Activated B cell treated with CpG ODN at 0.5 μM for 24 hours (primary cell): ENCODE results near the gene SIGLEC5. TPM values are rescaled to one million over a fixed set of nuclear protein-coding genes. Genes with fewer than 3 reads are reported as not detected.

ENCODE experiments used
- ATAC-seq: fragments of 200-7000 bp; cut with Tn5 transposase; one replicate; pipeline ENCODE4 v1.10.0; 2021; ENCODE audit warnings: low read depth, mild to moderate bottlenecking, moderate library complexity
- CTCF ChIA-PET: fragments of 350-600 bp; sonication (Branson Sonifier 250); formaldehyde crosslinking; loops from one replicate; lab custom pipeline; 2021; ENCODE audit warnings: antibody characterized with exemption; lab: Charles Lee
- POLR2A ChIA-PET: fragments of 350-600 bp; sonication (Branson Sonifier 250); formaldehyde crosslinking; loops from one replicate; lab custom pipeline; 2021; ENCODE audit warnings: antibody characterized with exemption; lab: Charles Lee
- DNase-seq: peaks from one replicate; pipeline ENCODE4 v3.0.0; 2022
- H3K27ac Mint-ChIP-seq: one replicate; pipeline ENCODE4 v1.8.0; 2020; ENCODE audit warnings: mixed read lengths
- H3K27me3 Mint-ChIP-seq: one replicate; pipeline ENCODE4 v1.8.0; 2021; ENCODE audit warnings: mixed read lengths
- H3K36me3 Mint-ChIP-seq: one replicate; pipeline ENCODE4 v1.8.0; 2021; ENCODE audit warnings: low read depth, mixed read lengths
- H3K4me1 Mint-ChIP-seq: one replicate; pipeline ENCODE4 v1.8.0; 2021; ENCODE audit warnings: mixed read lengths
- H3K4me3 Mint-ChIP-seq: one replicate; pipeline ENCODE4 v1.8.0; 2020; ENCODE audit warnings: mild to moderate bottlenecking, mixed read lengths
- H3K9me3 Mint-ChIP-seq: one replicate; pipeline ENCODE4 v1.8.0; 2020; ENCODE audit warnings: mixed read lengths
- intact Hi-C: fragments of 100-400 bp; cut with micrococcal nuclease; formaldehyde crosslinking; loops from one replicate; pipeline ENCODE4 v1.15.1; 2024
- total RNA-seq: library from RNA; stranded (reverse); gene quantifications from 2 replicates; pipeline ENCODE4 v1.2.3, GENCODE V29; 2022
- TF ChIP-seq, protein P1 (sequence below): fragments of 200-600 bp; IDR thresholded peaks from one replicate; pipeline ENCODE4 v1.8.0; 2022; ENCODE audit warnings: antibody characterized with exemption, mild to moderate bottlenecking

SIGLEC5 gene
- total RNA-seq, 1 donor from 2014 or later: 0.22 TPM

DNA sequence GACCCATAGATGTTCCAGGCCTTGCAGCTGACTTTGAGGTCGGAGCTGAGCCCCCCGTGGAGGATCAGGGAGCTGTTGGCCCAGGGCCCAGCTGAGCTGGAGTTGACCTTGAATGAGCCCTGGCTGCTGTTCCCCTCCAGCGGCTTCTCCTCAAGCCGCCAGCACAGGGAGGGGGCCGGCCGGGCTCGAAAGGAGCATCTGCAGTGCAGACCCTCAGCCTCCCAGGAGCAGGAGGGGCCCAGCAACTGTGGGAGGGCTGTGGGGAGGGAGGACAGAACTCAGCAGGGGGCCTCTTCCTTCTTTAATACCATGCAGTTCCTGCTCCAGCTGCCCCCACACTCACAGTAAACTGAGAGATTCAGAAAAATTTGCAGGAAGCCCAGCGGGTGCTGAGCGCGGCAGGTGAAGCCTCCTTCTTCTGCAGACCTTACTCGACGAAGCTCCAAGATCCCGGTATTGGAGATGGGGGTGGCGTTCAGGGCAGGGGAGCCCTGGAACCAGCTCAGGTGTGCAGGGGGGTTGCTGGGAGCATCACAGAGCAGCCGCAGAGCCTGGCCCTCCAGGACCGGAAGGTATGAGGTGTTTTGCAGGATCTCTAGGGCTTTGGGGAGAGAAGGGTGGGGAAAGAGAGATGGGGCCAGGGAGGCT is 2.6 kb downstream of the SIGLEC5 start:
- ChIA-PET CTCF (no interaction called here), POLR2A (no interaction called here)
- DNase-seq (no peak), ATAC-seq (no peak)
- Mint-ChIP-seq H3K27ac (peak overlapping the region; percentile 19), H3K4me3 (peak overlapping the region; percentile 5), H3K9me3 (no peaks in the 10 kb centered on the region), H3K4me1 (peaks cover 30% of the 10 kb centered on the region), H3K36me3 (peaks cover 33% of the 10 kb centered on the region), H3K27me3 (no peaks in the 10 kb centered on the region)
- intact Hi-C loops: loop anchor here (1.0 kb wide), 1 partner anchor 20 kb away; no protein-coding TSS in a partner anchor
- TF ChIP-seq, protein P1, sequence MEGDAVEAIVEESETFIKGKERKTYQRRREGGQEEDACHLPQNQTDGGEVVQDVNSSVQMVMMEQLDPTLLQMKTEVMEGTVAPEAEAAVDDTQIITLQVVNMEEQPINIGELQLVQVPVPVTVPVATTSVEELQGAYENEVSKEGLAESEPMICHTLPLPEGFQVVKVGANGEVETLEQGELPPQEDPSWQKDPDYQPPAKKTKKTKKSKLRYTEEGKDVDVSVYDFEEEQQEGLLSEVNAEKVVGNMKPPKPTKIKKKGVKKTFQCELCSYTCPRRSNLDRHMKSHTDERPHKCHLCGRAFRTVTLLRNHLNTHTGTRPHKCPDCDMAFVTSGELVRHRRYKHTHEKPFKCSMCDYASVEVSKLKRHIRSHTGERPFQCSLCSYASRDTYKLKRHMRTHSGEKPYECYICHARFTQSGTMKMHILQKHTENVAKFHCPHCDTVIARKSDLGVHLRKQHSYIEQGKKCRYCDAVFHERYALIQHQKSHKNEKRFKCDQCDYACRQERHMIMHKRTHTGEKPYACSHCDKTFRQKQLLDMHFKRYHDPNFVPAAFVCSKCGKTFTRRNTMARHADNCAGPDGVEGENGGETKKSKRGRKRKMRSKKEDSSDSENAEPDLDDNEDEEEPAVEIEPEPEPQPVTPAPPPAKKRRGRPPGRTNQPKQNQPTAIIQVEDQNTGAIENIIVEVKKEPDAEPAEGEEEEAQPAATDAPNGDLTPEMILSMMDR: no peak

DNA sequence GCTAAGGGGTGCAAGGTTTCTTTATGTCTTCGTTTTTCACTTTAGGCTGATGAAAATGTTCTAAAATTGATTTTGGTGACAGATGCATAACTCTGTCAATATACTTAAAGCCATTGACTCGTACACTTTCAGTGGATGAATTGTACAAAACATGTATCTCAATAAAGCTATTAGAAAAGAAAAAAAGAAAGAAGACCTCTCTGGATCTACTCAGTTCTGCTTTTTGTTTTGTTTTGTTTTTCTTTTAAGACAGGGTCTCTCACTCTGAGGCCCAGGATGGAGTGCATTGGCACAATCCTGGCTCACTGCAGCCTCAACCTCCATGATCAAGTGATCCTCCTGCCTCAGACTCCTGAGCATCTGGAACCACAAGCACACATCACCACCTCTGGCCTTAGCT is 3.5 kb downstream of the SIGLEC5 start:
- intact Hi-C loops: no loop called here
- ATAC-seq: no peak
- TF ChIP-seq, protein P1: no peak
- no peak for DNase-seq
- Mint-ChIP-seq H3K4me3 (peak overlapping the region; percentile 5), H3K27me3 (no peaks in the 10 kb centered on the region), H3K27ac (peak overlapping the region; percentile 19), H3K4me1 (peaks cover 31% of the 10 kb centered on the region), H3K9me3 (no peaks in the 10 kb centered on the region), H3K36me3 (peaks cover 37% of the 10 kb centered on the region)
- CTCF ChIA-PET: interaction anchor here (0.7 kb wide), 1 partner anchor 30 kb away, joined by 3 read pairs; no protein-coding TSS in a partner anchor
- POLR2A ChIA-PET: interaction anchor here (0.5 kb wide), 1 partner anchor 21 kb away, joined by 6 read pairs; no protein-coding TSS in a partner anchor

DNA sequence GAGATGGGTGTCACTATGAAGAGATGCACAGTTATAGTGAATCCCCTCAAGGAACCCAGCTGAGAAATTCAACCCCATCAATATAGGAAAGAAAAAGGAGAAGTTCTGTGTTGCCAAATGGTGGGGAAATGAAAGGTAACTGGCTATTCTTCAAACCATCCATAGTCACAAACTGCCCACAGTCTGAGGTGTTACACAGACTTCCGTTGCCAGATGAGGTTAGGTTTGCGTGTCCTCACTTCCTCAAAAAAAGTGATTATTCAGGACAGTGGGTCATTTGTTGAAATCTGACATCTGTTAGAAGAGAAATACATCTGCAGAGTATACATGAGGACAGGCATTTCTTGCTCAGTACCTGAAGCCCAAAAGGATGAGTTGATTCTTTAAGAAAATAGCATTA is 9.0 kb downstream of the SIGLEC5 start:
- TF ChIP-seq, protein P1: no peak
- ATAC-seq: peak; percentile 87

DNA sequence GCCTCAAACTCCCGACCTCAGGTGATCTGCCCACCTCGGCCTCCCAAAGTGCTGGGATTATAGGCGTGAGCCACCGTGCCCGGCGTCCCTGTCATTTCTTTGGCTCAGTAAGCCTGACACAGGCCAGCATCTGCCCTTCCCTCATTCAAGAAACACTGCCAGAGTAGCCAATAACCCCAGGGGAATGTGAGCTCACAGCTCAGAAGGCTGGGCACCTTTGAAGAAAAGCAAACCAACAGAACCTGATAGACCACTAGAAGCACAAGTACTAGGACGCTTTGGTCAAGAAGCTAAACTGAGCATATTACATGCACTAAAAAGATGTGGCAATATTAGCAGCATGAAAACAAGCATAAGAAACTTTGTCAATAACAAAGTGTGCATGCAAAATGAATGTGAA is 14.2 kb downstream of the SIGLEC5 start:
- DNase-seq (no peak), ATAC-seq (no peak)
- CTCF ChIA-PET: interaction anchor here (1.4 kb wide), 1 partner anchor 41 kb away, joined by 3 read pairs; no protein-coding TSS in a partner anchor
- POLR2A ChIA-PET: interaction anchor here (0.6 to 1.4 kb wide), 3 partner anchors 9 to 45 kb away, joined by 3 to 7 read pairs (median 4); partner anchors contain the start of gene ZNF175
- Mint-ChIP-seq H3K27me3 (no peaks in the 10 kb centered on the region), H3K36me3 (peaks cover 52% of the 10 kb centered on the region), H3K27ac (no peak overlapping the region), H3K4me3 (no peak overlapping the region), H3K4me1 (peaks cover 34% of the 10 kb centered on the region), H3K9me3 (peaks cover 7% of the 10 kb centered on the region)
- intact Hi-C loops: no loop called here
- TF ChIP-seq, protein P1: no peak

More for the DNA sequence above, 9.0 kb downstream of the SIGLEC5 start:
- no peak for DNase-seq
- no peaks in the 10 kb centered on the region for H3K9me3 Mint-ChIP-seq
- H3K27ac Mint-ChIP-seq: peak overlapping the region; percentile 21
- H3K36me3 Mint-ChIP-seq: peaks cover 34% of the 10 kb centered on the region
- H3K4me3 Mint-ChIP-seq: no peak overlapping the region
- ChIA-PET CTCF (interaction anchor here (0.6 kb wide), 1 partner anchor 36 kb away, joined by 3 read pairs; no protein-coding TSS in a partner anchor), POLR2A (interaction anchor here (0.9 to 1.8 kb wide), 5 partner anchors 13 to 50 kb away, joined by 4 to 9 read pairs (median 5); partner anchors contain the start of genes SIGLEC14 and ZNF175)
- intact Hi-C loops: loop anchor here (1.0 to 2.0 kb wide), 2 partner anchors 14 to 30 kb away; no protein-coding TSS in a partner anchor
- H3K27me3 Mint-ChIP-seq: no peaks in the 10 kb centered on the region
- H3K4me1 Mint-ChIP-seq: peaks cover 24% of the 10 kb centered on the region

DNA sequence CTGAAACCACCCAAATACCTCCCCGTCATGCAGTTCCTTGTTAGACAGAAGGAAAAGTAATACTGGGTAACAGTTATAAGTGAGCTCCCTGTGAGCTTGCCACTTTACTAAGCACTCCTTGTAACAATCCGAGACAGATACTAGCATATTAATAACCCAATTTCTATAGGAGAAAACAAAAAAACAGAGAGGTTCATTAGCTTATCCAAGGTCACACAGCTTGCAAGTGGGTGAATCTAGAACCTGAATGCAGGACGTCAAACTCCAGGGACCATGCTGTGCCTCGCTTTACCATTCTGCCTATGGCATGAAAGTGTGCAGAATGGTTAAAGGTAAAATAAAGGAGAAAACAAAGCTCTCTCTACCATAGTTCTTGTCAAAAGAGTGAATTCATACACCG is 15.4 kb downstream of the SIGLEC5 start:
- Mint-ChIP-seq H3K27ac (no peak overlapping the region), H3K4me3 (no peak overlapping the region), H3K4me1 (peaks cover 34% of the 10 kb centered on the region), H3K27me3 (no peaks in the 10 kb centered on the region), H3K36me3 (peaks cover 59% of the 10 kb centered on the region), H3K9me3 (peaks cover 7% of the 10 kb centered on the region)
- ATAC-seq (no peak), DNase-seq (no peak)
- TF ChIP-seq, protein P1: no peak
- POLR2A ChIA-PET: interaction anchor here (0.7 to 1.6 kb wide), 4 partner anchors 12 to 44 kb away, joined by 3 read pairs; partner anchors contain the start of gene ZNF175
- intact Hi-C loops: no loop called here
- CTCF ChIA-PET: interaction anchor here (0.7 to 1.4 kb wide), 3 partner anchors 42 to 142 kb away, joined by 3 to 6 read pairs (median 3); no protein-coding TSS in a partner anchor
